Bronchial epithelial cell (primary cell): ENCODE measurements around the gene PIGO. TPM values are rescaled to one million over a fixed set of nuclear protein-coding genes. Genes with fewer than 3 reads are reported as not detected.

Source experiments
- DNase-seq: peaks from one replicate; pipeline ENCODE4 v3.0.0-alpha.2; 2010; ENCODE audit warnings: low read depth
- FAIRE-seq: peaks from 2 replicates; lab custom pipeline; 2011; peaks lifted over from hg19 to GRCh38; lab: Jason Lieb, UNC
- H3K27me3 ChIP-seq: 2 replicates; pipeline ENCODE4 v1.5.1; 2011; ENCODE audit warnings: low read length; ENCODE audit not compliant: control insufficient read depth, insufficient read depth
- H3K36me3 ChIP-seq: 2 replicates; pipeline ENCODE4 v1.5.1; 2011; ENCODE audit warnings: low read length; ENCODE audit not compliant: control insufficient read depth, insufficient read depth
- H3K4me3 ChIP-seq: 2 replicates; pipeline ENCODE4 v1.5.1; 2011; ENCODE audit warnings: mild to moderate bottlenecking, low read depth, low read length, control low read depth
- total RNA-seq: library from RNA; depleted of rRNA; stranded (reverse); fragments of >200 nt; gene quantifications from 2 replicates; pipeline ENCODE4 v1.2.1, GENCODE V29; 2014
- TF ChIP-seq, protein P1 (sequence below): IDR thresholded peaks from 2 replicates; pipeline ENCODE4 v1.5.1; 2011; ENCODE audit warnings: mild to moderate bottlenecking, moderate library complexity, low read length, control low read depth, inconsistent platforms; ENCODE audit not compliant: insufficient read depth, severe bottlenecking

The PIGO gene
- total RNA-seq, 1 donor from 2014 or later = 25.3 TPM

DNA sequence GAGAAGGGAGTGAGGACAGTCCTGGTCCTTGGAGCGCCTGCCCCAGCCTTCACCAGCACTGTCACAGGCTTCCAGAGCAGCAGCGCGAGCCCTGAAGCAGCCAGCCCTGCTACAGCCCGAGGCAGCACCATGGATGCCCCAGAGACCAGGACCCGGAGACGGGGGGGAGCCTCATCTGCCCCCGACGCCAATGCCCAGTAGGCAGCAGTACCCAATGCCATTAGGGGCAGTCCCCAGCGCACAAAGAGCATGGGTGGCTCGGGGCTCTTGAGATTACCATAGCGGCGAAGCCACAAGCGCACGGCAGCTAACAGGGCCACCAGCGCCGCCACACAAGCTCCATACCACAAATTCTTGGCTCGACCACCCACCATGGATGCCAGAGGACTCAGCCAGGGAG, 4.9 kb downstream of the PIGO start:
- TF ChIP-seq, protein P1, sequence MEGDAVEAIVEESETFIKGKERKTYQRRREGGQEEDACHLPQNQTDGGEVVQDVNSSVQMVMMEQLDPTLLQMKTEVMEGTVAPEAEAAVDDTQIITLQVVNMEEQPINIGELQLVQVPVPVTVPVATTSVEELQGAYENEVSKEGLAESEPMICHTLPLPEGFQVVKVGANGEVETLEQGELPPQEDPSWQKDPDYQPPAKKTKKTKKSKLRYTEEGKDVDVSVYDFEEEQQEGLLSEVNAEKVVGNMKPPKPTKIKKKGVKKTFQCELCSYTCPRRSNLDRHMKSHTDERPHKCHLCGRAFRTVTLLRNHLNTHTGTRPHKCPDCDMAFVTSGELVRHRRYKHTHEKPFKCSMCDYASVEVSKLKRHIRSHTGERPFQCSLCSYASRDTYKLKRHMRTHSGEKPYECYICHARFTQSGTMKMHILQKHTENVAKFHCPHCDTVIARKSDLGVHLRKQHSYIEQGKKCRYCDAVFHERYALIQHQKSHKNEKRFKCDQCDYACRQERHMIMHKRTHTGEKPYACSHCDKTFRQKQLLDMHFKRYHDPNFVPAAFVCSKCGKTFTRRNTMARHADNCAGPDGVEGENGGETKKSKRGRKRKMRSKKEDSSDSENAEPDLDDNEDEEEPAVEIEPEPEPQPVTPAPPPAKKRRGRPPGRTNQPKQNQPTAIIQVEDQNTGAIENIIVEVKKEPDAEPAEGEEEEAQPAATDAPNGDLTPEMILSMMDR = no peak
- H3K36me3 ChIP-seq = peaks cover 20% of the 10 kb centered on the region
- FAIRE-seq (no peak), DNase-seq (no peak)
- no peaks in the 10 kb centered on the region for H3K27me3 ChIP-seq
- no peak overlapping the region for H3K4me3 ChIP-seq

- H3K27me3 ChIP-seq = no peaks in the 10 kb centered on the region
- peaks cover 20% of the 10 kb centered on the region for H3K36me3 ChIP-seq
- no peak overlapping the region for H3K4me3 ChIP-seq
- DNase-seq (no peak), FAIRE-seq (no peak)
- TF ChIP-seq, protein P1 = no peak
Observed at GRCh38 chr9:35089434-35089833, 7.0 kb downstream of the PIGO start.

GRCh38 chr9:35085078-35085477, 11.3 kb downstream of the PIGO start:
- H3K27me3 ChIP-seq = no peaks in the 10 kb centered on the region
- H3K36me3 ChIP-seq = peaks cover 5% of the 10 kb centered on the region
- DNase-seq (no peak), FAIRE-seq (no peak)
- H3K4me3 ChIP-seq = no peak overlapping the region
- TF ChIP-seq, protein P1 = no peak

DNA sequence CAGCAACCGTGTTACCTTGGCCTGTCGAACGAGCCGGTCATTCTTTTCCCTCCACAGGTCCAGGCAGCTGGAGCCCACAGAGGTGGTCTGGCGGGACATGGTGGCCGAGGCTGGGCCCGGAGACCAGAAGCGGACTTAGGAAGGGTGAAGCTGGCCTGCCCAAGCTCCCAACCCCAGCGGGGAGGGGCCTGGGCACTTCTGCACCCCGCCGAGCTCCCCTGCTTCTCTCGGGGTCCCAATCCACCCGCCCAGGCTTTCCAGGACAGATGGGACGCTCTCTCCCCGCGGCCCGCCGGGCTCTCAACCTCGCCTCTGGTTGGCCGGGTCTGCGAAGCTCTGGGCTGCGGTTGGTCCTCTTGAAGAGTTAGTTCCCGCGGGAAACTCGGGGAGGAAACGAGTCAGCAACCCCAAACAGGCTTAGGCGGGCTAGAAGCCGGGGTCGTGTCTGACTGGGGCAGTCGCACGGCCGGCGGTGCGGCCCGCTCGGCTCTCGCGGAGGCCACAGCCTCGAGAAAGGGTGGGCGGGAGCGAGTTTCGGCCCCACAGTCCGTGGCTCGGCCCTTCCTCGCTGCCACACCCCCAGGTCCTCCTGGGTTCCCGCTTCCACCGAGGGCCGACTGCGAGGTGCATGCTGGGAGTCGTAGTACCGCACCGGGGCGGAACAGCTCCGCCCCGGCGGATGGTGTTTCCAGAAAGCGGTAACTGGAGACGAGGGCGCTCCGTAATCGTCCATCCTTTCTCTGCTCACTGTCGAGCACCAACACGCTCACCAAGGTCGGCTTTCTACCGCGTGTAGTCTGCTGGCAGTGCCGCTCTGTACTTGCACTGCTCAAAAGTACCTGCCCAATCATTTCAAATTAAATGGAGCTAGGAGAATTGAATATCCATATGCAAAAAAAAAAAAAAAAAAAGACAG, 16.7 kb downstream of the PIGO start, which contains the start of gene FANCG:
Gene FANCG, minus strand, starts transcription at position 517 of the 916 bp plus-strand sequence. Its CDS starts 418 bp downstream, at position 99.
- DNase-seq (peak; percentile 88), FAIRE-seq (no peak)
- peaks cover 2% of the 10 kb centered on the region for H3K36me3 ChIP-seq
- TF ChIP-seq, protein P1 = peak; percentile 13
- peak within 1 kb of the TSS; percentile 77 for H3K4me3 ChIP-seq
- H3K27me3 ChIP-seq = no peaks in the 10 kb centered on the region

DNA sequence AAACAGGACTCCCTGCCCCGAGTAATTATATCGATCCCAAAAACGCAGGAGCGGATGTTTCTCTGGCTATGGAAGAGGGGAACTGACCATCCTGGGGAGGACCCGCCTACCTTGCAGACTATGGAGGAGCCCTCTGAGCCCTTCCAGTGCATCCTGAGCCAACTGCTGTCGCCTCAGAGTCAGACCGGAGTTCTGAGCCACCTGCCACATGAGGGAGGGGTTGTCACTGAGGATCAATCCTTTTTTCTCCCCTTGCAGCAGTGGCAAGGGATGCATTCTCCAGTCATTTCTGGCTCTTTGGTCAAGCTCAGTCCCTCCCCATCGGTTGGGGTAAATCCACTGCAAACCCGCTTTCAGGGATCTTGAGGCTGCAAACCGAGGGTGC, 17.4 kb downstream of the PIGO start:
- peaks cover 2% of the 10 kb centered on the region for H3K36me3 ChIP-seq
- no peaks in the 10 kb centered on the region for H3K27me3 ChIP-seq
- TF ChIP-seq, protein P1 = no peak
- FAIRE-seq = no peak
- H3K4me3 ChIP-seq = peak overlapping the region; percentile 77
- no peak for DNase-seq
